Posterior vena cava (tissue), 2 donors: Measurements from ENCODE around the gene SHISA7. TPM values are rescaled to one million over a fixed set of nuclear protein-coding genes. Genes with fewer than 3 reads are reported as not detected.
"Not testable (repeated sequence)": the region's sequence is repeated elsewhere in the genome, so short reads cannot be mapped to it uniquely, and the experiment has no call there.

Experiments used
- DNase-seq: peaks from one replicate; pipeline ENCODE4 v3.0.0-alpha.2; 2020; ENCODE audit warnings: low spot score
- intact Hi-C, 2 donors: fragments of 100-400 bp; cut with DNase I; formaldehyde crosslinking; loops; one replicate each; pipeline versions ENCODE4 v1.14.1 to v1.14.2; 2022 to 2023
- total RNA-seq, 2 donors: library from RNA; stranded (reverse); fragmentation: NEBNext Ultra II Directional; extraction: Animal tissue kit (Norgen Biotek cat#: 25700); gene quantifications; one replicate each; pipeline ENCODE4 v1.2.1, GENCODE V29; 2021
- donor health status: DM: yes; HTN: yes; CAD: no.
- donor health status: DM: yes; HTN: yes; CAD: no.

SHISA7 gene
- total RNA-seq, 2 donors from 2014 or later: not detected

- intact Hi-C loops: no loop called here
- peak; percentile 92 for DNase-seq
Measured at GRCh38 chr19:55452749-55453346, 9.7 kb upstream of the SHISA7 start.

- intact Hi-C loops: no loop called here
- DNase-seq: no peak
Measured at GRCh38 chr19:55451965-55452748, 9.1 kb upstream of the SHISA7 start.

- intact Hi-C loops: no loop called here
Measured at GRCh38 chr19:55451163-55451964, 8.3 kb upstream of the SHISA7 start.

GRCh38 chr19:55449469-55449868 lies 6.4 kb upstream of the SHISA7 start:
- intact Hi-C loops: no loop called here
- no peak for DNase-seq

More at GRCh38 chr19:55451163-55451964, 8.3 kb upstream of the SHISA7 start:
- DNase-seq: no peak

- DNase-seq, intact Hi-C loops: not testable (repeated sequence)
Measured at GRCh38 chr19:55448175-55448490, 5.0 kb upstream of the SHISA7 start.

GRCh38 chr19:55447421-55448174 lies 4.5 kb upstream of the SHISA7 start:
- no peak for DNase-seq
- intact Hi-C loops: no loop called here

GRCh38 chr19:55446060-55446459 lies 3.0 kb upstream of the SHISA7 start:
- intact Hi-C loops: no loop called here
- no peak for DNase-seq

- intact Hi-C loops: no loop called here
- no peak for DNase-seq
Measured at GRCh38 chr19:55444646-55445045, 1.5 kb upstream of the SHISA7 start.

GRCh38 chr19:55443824-55444480 lies 852 bp upstream of the SHISA7 start:
- intact Hi-C loops: no loop called here

GRCh38 chr19:55442372-55442961 lies 633 bp downstream of the SHISA7 start:
- DNase-seq: no peak
- intact Hi-C loops: no loop called here

More at GRCh38 chr19:55443824-55444480, 852 bp upstream of the SHISA7 start:
- no peak for DNase-seq

- no peak for DNase-seq
- intact Hi-C loops: no loop called here
Measured at GRCh38 chr19:55441692-55442321, 1.3 kb downstream of the SHISA7 start.

- no peak for DNase-seq
- intact Hi-C loops: no loop called here
Measured at GRCh38 chr19:55441319-55441691, 1.8 kb downstream of the SHISA7 start.

- DNase-seq: no peak
- intact Hi-C loops: no loop called here
Measured at GRCh38 chr19:55440411-55441105, 2.5 kb downstream of the SHISA7 start.

GRCh38 chr19:55439052-55439451 lies 4.0 kb downstream of the SHISA7 start:
- intact Hi-C loops: loop anchor here in 1 of 2 donors (10.0 kb wide), 1 partner anchor 304 kb away; no protein-coding TSS in a partner anchor
- no peak for DNase-seq

- intact Hi-C loops: loop anchor here in 1 of 2 donors (10.0 kb wide), 1 partner anchor 303 kb away; no protein-coding TSS in a partner anchor
- no peak for DNase-seq
Measured at GRCh38 chr19:55437410-55437809, 5.7 kb downstream of the SHISA7 start.

GRCh38 chr19:55436847-55437246 lies 6.3 kb downstream of the SHISA7 start:
- intact Hi-C loops: loop anchor here in 1 of 2 donors (10.0 kb wide), 1 partner anchor 302 kb away; no protein-coding TSS in a partner anchor
- no peak for DNase-seq

GRCh38 chr19:55435020-55435419 lies 8.1 kb downstream of the SHISA7 start:
- no peak for DNase-seq
- intact Hi-C loops: loop anchor here in 1 of 2 donors (10.0 kb wide), 1 partner anchor 300 kb away; no protein-coding TSS in a partner anchor
